SK-N-SH (cell line): ENCODE data around the gene FECH.

Experiments used
- MAX ChIP-seq: IDR thresholded peaks from 2 replicates; pipeline ENCODE4 v1.4.0; 2012; ENCODE audit warnings: low read depth
- YY1 ChIP-seq: IDR thresholded peaks from 2 replicates; pipeline ENCODE4 v1.4.0; 2012; ENCODE audit warnings: low read depth, mild to moderate bottlenecking

- TF ChIP-seq YY1 (no peak), MAX (no peak)
Measured at GRCh38 chr18:57527556-57528229, 58.8 kb downstream of the FECH start.
